GM19468 (cell line): ENCODE results near the gene CHSY1.

ENCODE experiments used
- ATAC-seq: cut with Tn5 transposase; IDR thresholded peaks from one replicate; pipeline ENCODE4 v1.9.1; 2021; ENCODE audit warnings: mild to moderate bottlenecking, moderate library complexity, moderate number of reproducible peaks; ENCODE audit not compliant: unreplicated experiment; ENCODE audit errors: extremely low read depth

Gene CHSY1

GRCh38 chr15:101141926-101142527, 109.8 kb downstream of the CHSY1 start:
- no peak for ATAC-seq

DNA sequence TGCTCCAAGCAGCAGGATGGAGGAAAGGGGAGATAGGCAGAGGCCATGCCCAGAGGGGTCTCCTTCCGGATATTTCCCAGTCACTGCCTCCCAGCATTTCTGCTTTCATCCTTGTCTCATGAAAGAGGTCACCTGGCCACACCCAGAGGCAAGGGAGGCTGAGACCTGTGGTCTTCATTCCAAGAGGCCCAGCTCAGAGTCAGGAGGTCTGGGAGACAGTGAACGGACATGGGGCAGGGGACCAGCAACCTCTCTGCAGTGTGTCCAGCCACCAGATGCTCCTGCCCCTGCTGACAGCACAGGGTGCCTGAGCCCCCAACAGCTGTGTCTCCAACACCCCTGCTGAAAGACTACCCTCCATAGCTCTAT, 111.2 kb downstream of the CHSY1 start:
- ATAC-seq = no peak

- no peak for ATAC-seq
Observed at GRCh38 chr15:101139986-101140696, 111.7 kb downstream of the CHSY1 start.

DNA sequence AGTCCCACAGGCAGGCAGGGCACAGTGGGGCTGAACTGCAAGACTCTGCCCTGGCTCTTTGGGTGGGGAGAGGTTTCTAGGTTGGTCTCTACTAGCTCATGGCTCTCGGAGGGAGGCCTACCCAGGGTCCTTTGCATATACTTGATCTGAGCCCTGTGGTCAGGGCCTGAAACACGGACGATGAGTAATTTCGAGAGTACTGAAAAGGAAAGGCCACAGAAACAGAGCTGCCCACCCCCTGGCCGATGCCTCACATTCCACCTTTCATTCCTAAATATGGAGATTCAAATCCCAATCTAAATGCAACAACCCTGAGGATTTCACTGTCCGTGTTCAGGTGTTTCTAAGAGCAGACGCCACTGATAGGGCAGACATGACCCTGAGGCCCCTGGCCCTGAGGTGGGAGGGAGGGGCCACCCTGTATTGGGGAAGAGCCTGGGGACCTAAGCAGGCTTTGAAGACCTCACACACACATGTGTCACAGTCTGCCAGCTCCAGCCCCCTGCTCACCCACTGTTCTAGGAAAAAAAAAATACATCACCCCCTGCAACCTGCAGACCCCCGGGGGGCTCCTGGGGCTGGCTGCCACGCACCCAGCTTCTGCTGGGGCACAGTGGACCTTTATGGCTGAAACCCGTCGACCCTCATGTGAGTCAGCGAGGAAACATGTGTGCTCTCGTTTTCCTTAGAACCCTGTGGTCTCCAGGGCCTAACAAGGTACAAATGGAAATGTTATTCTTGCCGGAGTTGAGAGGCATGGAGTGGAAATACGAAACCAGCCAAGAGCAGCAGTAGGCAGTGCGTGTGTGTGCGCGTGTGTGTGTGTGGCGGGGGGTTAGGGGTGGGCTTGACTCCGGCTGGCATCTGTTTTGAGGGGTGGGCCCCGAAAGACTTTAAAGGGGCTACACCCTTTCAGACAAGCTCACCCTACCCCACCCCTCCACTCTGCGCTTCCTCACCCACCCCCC, 112.7 kb downstream of the CHSY1 start:
- no peak for ATAC-seq

- ATAC-seq = no peak
Observed at GRCh38 chr15:101138086-101138660, 113.7 kb downstream of the CHSY1 start.

- no peak for ATAC-seq
Observed at GRCh38 chr15:101137312-101137940, 114.4 kb downstream of the CHSY1 start.

- no peak for ATAC-seq
Observed at GRCh38 chr15:101136381-101137268, 115.2 kb downstream of the CHSY1 start.

GRCh38 chr15:101135532-101136166, 116.2 kb downstream of the CHSY1 start:
- ATAC-seq = peak; percentile 57

- ATAC-seq = no peak
Observed at GRCh38 chr15:101134780-101135179, 117.1 kb downstream of the CHSY1 start.

DNA sequence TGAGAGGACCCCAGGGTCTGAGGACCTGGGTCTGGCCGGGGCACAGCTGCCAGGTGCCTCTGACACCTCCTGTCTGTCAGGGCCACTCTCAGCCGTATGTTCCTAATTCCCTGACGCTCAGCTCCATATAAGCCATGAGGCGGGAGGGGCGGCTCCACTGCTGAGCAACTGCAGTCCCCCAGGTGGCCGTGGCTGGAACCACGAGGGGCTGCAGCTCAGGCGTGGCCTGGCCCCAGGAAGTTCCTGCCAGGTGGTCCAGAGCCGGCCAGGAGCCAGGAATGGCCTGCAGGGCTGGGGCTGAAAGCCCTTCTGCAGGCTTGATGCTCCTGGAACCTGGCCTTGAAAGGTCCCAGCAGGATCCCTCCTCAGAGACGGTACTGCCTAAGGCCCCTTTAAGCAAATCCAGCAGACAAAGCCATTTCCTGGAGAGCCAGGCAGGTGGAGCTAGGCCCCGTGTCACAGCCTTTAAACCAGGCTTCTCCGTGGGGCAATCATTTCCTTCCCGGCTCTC, 118.0 kb downstream of the CHSY1 start:
- ATAC-seq = no peak

DNA sequence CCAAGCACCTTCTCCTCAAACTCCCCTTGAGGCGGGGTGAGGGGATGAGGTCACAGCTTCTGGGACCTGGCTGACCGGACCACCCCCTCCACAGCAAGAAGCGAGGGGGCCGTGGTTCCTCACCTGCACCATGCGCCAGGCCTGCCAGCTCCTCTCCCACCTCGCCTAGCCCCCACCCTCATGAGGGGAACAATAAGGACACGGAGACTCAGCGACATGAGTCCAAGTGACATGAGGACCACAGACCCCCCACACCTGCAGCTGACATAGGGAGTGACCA, 118.7 kb downstream of the CHSY1 start:
- ATAC-seq = no peak

DNA sequence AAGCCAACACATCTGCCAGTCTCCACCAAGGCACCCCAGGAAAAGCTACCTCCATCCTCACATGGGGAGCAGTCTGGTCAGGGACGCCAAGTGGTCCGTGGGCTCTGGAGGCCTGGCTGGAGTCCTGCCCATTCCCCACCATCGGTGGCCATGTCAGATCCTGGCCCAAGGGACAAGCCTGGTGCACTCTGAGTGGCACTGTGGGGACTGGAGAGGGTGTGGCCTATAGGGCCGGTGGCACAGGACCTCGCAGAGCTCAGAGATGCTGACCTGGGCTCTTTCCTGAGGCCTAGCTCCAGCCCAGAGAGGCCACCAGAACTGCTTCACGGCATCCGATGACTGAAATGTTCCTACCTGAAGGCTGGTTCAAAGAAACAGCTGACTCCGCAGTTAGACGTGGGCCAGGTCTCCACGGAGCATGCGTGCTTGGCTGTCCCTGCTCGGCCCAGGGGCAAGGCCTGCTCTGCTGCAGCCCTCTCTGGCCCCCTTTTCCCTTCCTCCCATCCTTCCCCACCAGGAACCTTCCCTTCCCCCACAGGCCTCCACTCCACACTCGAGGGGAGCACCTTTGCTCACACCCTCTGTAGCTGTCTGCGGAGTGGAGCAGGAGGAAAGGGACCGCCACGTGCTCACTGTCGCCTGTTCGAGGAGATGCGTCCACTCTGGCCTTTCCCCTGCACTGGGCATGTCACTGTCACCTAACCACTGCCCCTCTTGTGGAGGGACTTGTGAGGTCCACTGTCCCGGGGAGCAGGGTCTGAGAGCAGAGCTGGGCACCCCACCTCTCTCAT, 119.3 kb downstream of the CHSY1 start:
- ATAC-seq = no peak

DNA sequence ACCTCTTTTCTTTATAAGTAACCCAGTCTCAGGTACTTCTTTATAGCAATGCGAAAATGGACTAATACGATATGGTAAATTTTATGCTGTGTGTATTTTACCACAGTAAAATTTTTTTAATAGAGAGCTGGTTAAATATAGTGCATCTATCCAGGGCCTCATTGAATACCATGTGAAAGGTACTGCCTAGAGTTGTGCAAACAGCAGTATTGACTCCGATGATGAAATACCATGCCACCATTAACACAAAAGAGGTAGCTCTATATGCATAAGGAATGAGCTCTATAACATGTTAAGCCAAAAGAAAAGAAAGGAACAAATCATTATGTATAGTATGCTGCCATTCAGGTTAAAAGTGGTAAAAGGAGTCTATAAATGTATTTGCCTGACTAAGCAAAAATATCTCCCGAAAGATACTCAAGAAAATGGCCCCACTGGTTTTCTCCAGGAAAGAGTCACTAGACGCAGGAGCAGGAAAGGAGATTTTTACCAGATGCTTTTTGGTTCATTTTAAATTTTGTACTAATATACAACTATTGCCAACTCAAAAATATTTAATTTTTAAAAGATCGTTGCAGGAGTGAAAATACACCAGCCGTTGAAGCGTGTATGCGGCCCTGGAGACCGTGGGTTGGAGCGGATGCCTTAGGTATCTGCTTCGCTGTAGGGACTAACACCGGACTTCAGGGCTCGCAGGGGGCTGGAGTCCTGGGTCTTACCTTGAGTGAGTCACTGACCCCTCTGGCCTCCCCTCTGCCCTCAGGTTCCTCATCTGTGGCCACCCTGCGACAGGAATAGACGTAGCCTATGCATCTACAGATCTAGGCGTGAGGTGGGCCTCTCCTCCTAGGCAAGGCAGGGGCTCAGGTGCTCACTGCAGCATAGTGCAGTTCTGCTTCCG, 120.1 kb downstream of the CHSY1 start:
- no peak for ATAC-seq

- ATAC-seq = no peak
Observed at GRCh38 chr15:101129851-101130380, 121.9 kb downstream of the CHSY1 start.

DNA sequence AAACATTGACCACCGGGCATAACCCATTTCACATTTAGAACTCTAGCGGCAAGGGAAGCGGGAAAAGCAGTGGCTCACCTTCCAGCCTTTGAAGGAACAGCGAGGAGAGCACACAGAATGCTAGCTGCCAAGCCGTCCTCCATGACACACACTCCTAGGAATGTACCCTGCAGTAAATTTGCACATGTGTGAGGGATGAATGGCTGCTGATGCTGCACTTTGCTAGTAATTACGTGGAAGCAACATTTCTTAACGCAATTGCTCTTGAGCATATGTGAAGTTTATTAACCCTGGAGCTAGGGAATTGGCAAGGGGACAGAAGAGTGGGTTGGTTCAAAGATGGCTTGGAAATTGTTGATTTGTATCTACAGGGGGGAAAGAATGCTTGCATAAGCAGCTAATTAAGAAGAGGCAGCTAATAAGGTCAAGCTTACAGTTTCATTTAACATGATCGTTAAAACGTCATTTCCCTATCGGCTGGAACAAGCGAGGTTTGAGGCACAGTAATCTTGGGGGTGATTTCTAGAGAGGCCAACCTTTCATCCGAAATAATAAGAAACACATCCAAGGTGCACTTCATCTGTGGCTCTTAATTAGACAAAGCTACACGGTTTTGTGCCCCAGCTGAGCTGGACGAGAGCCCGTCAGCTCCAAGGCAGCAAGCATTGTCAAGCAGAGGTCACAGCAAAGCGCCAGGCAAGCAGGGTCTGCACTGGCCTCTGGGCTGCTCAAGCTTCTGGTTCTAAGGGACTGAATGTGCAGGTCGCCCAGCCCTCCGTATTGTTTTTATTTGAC, 123.4 kb downstream of the CHSY1 start:
- ATAC-seq = no peak

GRCh38 chr15:101127506-101128076, 124.3 kb downstream of the CHSY1 start:
- ATAC-seq = peak; percentile 28
